ENCODE measurements around the gene YPEL1.

GRCh38 chr22:21764038-21764804, 28.6 kb upstream of the YPEL1 start:
- TF ChIP-seq CTCF (conservative IDR thresholded peaks at IDR 0.05; ENCODE audit: low read length): no peak
- TF ChIP-seq EZH2phosphoT487 (IDR thresholded peaks at IDR 0.05; ENCODE audit: borderline replicate concordance): no peak

Data from Loucy (cell line).